HG03039 (cell line): ENCODE data around the gene UNC79.

Experiments used
- ATAC-seq: cut with Tn5 transposase; IDR thresholded peaks from one replicate; pipeline ENCODE4 v1.9.1; 2021; ENCODE audit warnings: mild to moderate bottlenecking, moderate library complexity; ENCODE audit not compliant: unreplicated experiment

The UNC79 gene

DNA sequence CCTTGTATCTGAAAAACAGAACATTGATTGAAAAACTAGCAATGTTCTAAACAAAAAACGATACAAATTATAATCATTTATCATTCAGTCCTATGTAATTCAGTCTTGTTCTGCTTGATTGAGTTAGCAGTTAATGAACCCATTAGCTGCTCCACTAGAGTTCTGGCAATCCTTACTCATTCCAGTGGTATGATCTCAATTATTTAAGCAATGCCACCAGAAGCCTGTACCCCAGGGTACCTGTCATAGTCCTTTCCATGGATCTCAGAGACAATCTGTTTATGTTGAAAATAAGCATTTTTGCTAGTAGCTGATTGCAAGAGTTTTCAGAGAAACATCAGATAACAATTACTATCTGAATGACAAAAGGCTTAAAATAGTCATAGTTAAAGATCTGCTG lies 115.9 kb downstream of the UNC79 start:
- no peak for ATAC-seq

DNA sequence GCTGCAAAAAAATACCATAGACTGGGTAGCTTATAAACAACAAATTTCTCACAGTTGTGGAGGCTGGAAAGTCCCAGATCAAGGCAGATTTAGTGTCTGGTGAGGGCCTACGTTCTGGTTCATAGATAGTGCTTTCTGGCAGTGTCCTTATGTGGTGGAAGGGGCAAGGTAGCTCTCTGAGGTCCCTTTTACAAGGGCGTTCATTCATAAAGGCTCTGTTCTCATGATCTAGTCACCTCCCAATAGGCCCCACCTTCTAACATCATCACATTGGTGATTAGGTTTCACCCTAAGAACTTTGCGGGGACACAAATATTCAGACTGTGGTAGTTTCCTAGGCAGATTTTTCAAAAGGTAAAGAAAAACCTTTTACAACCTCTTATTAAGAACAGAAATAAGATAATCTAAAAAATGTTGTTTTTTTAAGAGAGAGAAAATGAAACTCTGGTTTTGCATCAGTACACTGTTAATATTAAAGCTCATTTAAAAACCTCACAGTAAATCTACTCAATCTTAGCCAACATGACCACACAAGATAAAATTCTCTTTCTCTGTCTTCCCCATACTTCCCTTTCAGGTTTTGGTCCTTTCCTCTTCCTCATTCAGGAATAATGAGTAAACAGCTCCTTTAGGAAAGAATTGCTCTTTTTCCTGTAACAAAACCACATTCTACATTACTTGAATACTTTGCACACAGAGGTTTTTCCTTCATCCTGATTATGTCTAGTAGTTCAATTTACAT lies 117.5 kb downstream of the UNC79 start:
- ATAC-seq: no peak

DNA sequence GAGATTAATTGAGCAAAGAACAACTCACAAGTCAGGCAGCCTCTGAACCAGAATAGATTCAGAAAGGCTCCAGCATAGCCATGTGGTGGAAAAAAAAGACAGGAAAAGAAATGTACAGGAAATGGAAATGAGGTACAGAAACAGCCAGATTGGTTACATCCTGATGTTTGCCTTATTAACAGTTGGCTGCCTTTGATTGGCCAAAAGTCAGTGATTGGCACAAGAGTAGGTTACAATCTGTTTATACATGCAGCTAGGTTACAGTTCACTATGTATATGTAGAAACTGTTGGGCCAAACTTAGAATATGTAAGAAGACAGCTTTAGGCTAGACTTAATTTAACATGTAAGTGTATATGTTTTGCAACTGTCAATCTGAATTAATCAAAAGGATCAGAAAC lies 118.9 kb downstream of the UNC79 start:
- no peak for ATAC-seq

DNA sequence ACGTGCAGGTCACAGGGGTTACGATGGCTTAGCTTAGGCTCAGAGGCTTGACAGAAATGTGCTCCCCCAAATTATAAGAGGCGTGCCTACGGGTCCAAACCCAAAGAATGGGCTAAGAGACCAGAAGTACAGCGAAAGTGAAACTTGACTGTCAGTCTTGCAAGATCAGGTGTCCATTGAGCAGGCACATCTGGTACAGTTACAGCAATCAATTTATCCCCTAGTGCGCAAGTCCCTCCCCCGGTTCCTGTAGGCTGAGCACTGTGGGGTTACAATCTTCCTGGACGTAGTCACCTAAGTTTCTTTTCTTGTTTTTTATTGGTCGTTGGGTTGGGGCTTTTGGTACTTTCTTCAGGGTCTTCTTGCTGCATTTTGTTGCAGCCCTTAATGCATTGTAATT lies 134.2 kb downstream of the UNC79 start:
- no peak for ATAC-seq

DNA sequence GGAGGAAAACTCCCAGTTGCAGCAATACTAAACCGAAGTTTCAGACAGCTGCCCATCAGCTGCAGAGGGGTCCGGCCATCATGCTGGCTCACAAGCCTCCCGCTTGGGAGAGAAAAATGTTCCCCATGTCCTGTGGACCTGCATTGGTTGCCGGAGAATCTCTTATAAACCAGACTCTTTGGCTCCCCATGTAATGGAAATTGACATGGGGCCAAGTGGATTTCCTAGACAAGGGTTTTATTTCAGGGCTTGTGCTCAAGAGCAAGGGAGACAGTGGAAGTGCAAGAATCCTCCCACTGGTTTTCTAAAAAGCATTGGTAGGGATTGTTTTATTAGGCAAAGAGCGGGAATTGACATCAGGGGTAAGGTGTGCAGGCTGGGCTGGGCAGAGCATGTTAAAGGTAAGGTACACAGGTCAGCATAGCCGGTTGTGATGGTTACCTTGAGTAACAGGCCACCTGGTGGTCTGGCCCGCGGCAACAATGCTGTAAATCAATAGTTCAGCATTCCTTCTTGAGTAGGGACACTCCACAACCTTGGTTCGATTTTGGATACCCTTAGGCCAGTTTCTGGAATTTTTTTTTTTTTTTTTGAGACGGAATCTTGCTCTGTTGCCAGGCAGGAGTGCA lies 135.4 kb downstream of the UNC79 start:
- ATAC-seq: no peak

DNA sequence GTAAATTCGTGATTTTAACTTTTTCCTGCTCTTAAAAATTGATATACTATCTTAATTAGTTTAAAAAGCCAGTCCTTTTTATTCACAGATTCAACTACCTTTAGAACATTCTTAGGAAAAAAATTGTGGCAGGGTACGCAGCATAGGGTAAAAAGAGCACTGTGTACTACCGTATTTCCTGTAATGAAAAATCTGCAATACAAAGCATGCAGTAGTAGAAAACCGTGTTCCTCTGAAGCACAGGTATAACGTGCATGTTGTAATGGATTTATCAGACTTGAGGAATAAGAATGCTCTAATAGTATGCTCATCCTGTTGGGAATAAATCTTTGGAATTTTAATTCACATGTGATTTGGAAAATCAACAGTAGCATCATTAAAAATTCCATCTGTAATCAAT lies 140.5 kb downstream of the UNC79 start:
- no peak for ATAC-seq

DNA sequence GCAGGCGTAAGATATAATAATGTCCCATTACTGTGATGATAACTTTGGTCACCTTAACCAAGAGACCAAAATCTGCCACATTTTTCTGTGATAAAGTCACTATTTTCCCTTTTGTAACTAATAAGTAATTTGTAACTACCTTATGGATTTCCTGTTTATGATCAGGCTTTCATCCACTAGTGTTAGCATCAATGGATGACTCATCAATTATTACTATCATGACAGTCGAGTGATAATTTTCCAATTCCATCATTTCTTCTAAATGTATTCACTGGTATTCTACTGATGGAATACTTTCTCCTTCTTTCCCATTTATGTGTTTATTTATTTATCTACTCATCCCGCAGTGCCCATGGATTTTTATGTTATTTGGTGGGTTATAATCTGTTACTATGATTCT lies 148.4 kb downstream of the UNC79 start:
- ATAC-seq: no peak

DNA sequence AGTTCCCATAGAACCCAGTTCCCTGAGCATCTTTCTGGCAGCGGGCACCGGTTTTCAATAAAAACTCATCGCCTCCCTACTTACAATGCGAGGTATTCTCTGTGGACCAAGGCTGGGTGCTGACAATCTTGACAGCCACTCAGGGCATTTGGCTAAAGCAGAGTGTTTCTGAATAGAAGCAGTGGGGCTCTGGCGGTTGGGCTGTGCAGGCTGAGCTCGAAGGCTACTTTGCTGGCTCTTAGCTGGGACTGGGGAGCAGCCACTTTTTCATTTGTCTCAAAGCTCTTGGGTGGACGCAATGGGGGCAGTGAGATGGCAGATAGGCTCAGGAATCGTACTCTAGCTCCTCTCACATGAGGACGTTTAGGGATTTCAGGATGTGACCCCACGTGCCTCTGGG lies 151.8 kb downstream of the UNC79 start:
- no peak for ATAC-seq

DNA sequence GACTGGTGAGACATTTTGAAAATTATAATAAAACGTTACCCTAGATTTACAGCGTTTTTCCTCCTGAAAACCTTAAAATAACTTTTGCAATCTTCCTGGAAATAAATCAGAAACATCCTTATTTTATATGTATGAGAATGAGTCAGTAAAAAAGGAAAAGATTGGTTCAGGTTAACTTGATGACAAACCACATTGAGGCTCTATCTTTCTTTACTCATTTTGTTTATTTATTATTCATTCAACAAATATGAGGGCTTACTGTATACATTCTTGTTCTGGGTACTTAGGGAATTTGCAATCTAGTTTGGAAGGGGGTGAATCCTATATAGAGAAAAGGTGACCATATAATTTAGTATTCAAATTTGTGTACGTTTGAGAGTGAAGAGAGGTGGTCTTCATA lies 156.6 kb downstream of the UNC79 start:
- no peak for ATAC-seq

DNA sequence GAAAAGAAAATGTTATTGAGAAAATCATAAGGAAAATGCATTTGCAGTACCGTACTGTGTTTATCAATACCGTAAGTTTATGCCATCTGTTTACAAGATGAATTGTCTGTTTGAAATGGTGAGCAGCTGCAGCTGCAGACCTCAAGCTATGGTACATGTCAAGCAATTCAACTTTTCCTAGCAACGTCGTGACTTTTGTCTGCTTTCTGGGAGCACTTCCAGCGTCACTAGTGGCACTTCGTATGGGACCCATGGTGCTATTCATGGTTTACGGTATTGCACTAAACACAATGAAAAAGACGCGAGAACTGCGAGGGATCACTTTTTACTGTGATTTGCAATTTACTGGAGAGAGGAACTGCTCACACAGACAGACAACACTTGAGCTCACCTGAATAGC lies 160.8 kb downstream of the UNC79 start:
- ATAC-seq: no peak

DNA sequence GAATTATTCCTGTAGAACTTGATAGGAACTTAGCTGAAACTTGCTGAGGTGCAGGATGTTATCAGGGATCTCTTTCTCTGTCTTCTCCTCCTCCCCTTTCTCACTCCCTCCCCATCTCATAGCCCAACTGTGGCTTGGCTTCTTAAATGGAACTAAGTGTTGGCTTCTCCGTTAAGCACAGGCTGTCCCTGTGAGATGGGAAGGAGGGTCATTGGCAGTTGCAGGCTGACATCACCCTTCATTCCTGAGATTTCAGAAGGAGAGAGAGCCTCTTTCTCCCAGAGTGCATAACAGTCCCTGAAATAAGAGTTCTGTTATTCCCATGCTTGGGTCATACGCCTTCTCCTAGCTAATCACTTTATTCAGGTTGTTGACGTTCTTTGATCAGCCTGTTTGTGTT lies 162.0 kb downstream of the UNC79 start:
- no peak for ATAC-seq

DNA sequence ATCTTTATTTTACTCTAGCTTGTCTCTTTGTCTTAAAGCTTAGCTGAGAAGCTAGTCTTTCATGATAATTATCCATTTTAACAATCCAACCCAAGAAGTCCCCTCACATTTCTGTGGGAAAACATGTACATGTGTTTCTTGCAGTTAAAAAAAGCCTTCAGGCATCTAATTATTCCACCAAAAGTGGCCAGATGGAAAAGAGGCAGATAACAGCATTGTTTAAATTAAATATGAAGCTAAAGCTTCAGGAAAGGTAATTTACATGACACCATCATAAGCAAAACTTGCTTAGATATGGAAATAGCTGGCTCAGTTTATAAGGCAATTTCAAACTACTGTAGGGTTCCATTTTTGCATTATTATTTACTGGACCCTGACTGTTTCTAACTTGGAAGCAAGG lies 175.4 kb downstream of the UNC79 start:
- no peak for ATAC-seq

DNA sequence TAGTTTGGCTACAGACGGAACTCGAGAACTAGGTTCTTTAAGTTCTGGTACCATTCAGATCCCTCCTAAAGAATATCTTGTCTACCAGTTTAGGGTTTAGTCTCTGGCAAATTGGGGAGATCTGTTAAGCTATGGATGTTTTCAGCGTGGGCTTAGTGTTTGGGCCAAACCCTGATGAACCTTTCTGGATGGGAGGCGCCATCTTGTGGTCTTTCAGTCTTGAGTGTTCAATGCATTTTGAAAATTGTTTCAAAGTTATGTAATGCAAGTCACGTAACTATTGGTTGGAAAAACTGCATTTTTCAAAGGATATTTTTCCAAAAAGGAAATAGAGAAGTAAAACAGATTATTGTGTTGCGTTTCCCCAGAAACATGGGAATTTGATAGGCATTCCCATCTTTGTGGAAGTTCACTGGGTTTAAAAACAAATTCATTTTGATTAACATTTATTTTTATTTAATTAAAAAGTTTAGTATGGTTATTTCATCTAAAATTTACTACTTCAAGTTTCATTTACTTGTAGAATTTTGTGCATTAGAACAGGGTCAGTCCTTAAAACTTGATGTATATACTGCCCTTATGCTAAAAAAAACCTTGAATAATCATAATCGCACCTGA lies 188.5 kb downstream of the UNC79 start:
- no peak for ATAC-seq

DNA sequence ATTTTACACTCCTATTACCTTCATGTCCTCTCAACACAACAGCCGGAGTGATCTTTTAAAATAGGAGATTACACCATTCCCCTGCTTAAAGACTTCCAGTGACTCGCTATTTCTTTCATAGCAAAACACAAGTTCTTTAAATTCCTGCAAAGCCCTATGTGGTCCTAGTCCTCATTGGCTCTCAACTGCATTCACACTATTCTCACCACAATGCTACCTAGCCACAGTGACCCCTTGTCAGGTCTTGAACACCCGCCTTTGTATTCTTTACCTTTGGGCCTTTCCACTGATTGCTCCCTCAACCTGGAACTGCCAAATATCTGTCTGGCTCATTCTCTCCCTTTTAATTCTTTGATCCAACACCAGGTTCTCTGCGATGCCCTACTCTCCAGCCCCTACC lies 197.3 kb downstream of the UNC79 start:
- no peak for ATAC-seq

DNA sequence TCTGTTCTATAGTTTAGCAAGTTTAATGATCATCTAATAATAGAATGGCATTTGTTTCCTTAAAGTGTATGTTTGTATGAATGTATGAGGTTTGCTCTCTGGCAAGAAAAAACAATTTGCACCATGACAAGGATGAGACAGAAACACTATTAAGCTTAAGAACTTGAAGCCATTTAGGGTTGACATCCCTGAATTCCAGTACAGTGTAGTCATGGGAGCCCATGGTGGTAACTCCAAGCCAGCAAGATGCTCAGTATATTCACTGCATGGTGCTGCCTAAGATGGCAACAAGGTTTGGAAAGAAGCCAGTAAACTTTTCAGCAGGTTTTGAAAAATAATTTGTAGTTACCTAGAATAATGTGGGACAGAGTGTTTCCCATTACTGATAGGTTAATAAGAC lies 198.9 kb downstream of the UNC79 start:
- ATAC-seq: no peak

DNA sequence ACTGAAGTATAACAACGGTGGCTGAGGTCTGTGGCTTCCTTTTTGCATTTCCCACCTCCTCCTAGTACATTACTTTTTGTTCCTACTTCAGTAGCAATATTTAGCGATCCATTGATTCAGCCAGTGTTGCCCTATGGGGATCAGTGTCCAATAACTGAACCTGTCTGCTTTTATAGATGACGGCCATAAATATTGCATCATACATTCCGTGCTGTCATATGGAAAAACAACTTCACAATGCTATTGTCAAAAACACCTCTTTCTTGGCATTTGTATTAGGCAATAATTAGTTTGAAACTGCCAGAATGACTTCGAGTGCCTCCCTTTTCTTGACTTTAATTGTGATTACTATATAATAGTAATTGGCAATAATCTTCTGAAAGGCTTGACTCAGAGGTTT lies 208.1 kb downstream of the UNC79 start:
- ATAC-seq: no peak

DNA sequence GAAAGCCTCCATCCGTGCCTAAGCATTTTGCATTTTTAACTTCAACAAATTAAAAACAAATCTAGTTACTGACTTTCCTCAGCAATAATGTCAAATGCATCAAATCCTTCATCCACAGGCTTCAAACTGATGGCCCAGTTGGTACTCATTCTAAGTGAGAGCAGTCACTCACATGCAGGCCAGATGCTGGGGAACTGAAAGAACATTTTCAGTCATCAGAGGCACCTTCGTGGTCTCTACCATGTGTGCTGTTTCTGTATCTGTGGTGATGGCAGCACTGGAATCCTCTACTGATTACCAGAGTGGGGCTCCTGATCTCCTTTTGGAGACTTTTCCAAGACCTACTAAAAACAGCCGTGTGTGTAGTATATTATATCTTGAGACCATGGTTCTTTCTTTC lies 212.4 kb downstream of the UNC79 start:
- no peak for ATAC-seq

DNA sequence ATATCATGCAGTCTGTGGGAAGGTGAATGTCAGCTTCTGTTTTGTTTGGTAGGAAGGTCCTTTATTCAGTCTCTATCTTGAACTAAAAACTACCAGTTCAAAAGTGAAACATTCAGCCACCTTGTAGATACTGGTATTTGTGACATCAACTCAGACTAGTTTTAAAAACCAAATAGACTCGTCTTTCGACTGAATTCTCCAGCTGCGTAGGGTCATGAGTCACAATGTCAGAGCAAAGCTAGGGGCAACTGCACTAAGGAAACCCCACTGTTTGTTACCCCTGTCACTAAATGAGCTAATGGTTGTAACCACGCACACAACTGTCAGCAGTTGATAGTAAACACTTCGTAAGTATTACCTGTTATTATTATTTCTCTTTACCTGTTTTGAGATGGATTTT lies 212.9 kb downstream of the UNC79 start:
- ATAC-seq: no peak

DNA sequence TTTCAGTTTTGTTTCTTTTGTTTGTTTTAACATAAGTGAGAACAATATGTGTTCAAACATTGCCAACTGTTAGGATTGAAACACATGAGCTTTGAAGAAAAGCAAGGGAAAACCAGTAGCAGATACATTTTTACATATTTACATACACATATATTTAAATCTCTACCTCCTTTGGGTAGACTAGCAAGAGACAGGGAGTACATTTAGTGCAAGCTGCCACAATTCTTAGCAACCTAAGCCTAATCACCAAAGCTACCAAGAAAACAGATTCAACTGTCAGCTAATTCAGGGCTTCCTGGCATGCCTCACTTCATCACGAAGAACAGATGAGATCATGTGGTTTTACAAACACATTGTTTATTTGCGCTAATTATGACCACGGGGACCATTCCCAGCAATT lies 214.5 kb downstream of the UNC79 start:
- no peak for ATAC-seq

DNA sequence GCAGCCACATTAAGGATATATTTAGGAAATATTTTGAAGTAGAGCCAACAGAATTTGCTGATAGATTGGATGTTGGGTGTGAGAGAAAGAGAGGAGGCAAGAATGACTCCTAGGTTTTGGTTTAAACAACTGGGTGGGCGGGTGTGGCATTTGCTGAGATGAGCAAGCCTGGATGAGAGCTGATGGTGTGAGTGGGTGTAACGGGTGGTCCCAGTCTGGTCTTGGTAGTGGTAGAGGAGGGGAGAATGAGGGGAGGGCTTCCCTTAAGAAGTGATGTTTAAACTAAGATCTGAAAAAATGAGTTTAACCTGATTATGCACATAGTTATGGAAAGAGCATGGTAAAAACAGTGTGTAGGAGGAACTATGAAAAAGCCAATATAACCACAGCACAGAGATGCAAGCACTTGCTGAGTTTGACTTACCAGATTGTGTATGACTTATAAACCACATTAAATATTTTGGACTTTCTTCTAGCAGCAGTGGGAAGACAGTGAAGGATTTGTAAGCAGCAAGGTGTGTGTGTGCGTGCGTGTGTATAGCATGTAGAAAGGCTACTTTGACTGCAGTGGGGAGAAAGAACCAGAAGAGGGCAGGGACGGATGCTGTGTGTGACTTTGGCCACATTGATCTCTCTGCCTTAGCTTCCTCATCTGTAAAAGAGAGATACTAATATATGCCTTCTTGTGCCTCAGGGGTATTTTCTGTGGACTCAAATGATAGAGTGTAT lies 217.9 kb downstream of the UNC79 start:
- ATAC-seq: no peak

DNA sequence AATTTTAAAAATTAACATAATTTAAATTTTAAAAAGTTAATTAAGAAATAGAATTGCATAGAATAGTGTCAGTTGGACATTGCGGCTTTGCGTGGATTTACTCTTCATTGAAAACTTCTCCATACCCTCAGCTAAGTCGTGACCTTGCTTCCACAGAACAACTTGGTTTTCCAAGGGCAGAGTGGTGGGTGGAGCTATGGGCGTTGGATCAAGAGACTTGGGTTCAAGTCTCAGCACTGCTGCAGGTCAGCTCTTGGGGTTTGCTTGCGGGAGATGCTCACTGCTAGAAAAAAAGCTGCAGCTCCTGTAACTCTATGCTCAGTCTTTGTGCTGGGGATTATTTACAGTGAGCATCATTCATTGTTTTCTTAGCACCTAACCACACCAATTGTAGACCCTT lies 223.9 kb downstream of the UNC79 start:
- no peak for ATAC-seq
